ENCODE measurements around the gene TMIGD2. TPM values are rescaled to one million over a fixed set of nuclear protein-coding genes. Genes with fewer than 3 reads are reported as not detected.

TMIGD2 gene
- total RNA-seq, 1 experiment from 2014 or later = not detected

DNA sequence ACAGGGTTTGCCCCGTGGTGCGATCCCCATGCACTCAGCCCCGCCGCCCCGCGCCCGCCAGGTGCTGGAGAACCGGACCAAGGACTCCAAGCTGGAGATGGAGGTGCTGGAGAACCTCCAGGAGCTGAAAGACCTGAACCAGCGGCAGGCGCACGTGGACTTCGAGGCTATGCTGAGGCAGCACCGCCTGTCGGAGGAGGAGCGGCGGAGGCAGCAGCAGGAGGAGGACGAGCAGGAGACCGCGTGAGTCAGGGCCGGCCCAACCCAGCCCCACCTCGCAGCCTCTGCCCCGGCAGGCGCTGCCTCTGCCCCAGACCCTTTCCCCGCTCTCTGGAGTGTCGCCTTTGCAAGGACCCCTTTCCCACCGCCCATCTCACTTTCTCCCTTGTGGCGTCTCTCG is 44.0 kb downstream of the TMIGD2 start:
- ChIA-PET POLR2A (no interaction called here), CTCF (no interaction called here)
- no TSS peak for BruUV-seq (replicated peaks)
- in situ Hi-C loops (cut with HindIII; ENCODE audit: low pct_unique_long_range_greater_than_20kb, low sequenced_read_pairs) (no loop called here), intact Hi-C loops (cut with micrococcal nuclease; ENCODE audit: unreplicated experiment) (no loop called here)
- Histone ChIP-seq H3K9me3 (ENCODE audit: control insufficient read depth, insufficient read depth, low read depth, low read length) (no peaks in the 10 kb centered on the region), H3K27ac (ENCODE audit: low read length) (no peak overlapping the region), H3K27me3 (ENCODE audit: control insufficient read depth, insufficient read depth, low read length) (no peaks in the 10 kb centered on the region), H3K4me1 (ENCODE audit: control insufficient read depth, insufficient read depth, low read length) (no peaks in the 10 kb centered on the region), H3K4me3 (ENCODE audit: low read depth in 2 of 2, low read length in 2 of 2) (no peak overlapping the region), H3K36me3 (ENCODE audit: control insufficient read depth, insufficient read depth, low read length) (no peaks in the 10 kb centered on the region)
- TF ChIP-seq CTCF (IDR thresholded peaks at IDR 0.05) (no peak), POLR2AphosphoS5 (IDR thresholded peaks at IDR 0.05; ENCODE audit: low read depth, low read length) (no peak), REST (IDR thresholded peaks at IDR 0.05; ENCODE audit: insufficient read depth in 1 of 2, low read depth in 2 of 2, low read length in 1 of 2) (no peak)
- ATAC-seq (no peak), DNase-seq (ENCODE audit: low read depth, low spot score) (no peak)

DNA sequence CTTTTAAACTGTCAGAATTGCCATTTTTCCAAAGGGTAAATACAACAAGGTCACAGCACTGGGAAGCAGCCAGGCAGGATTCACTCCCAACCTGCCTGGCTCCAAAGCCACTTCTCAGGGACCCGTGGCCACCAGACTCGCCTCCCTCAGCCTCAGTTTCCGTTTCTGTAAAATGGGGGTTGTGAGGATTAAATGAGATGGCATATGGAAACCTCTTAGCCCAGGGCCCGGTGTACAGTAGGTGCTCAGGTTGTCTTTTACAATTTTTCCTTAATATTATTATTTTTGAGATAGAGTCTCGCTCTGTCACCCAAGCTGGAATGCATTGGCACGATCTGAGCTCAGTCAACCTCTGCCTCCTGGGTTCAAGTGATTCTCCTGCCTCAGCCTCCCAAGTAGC is 45.2 kb downstream of the TMIGD2 start:
- BruUV-seq (replicated peaks) = no TSS peak
- CTCF ChIA-PET = no interaction called here
- H3K9me3 ChIP-seq (ENCODE audit: control insufficient read depth, insufficient read depth, low read depth, low read length) = no peaks in the 10 kb centered on the region
- no peaks in the 10 kb centered on the region for H3K36me3 ChIP-seq (ENCODE audit: control insufficient read depth, insufficient read depth, low read length)
- in situ Hi-C loops (cut with HindIII; ENCODE audit: low pct_unique_long_range_greater_than_20kb, low sequenced_read_pairs) (no loop called here), intact Hi-C loops (cut with micrococcal nuclease; ENCODE audit: unreplicated experiment) (no loop called here)
- no peaks in the 10 kb centered on the region for H3K4me1 ChIP-seq (ENCODE audit: control insufficient read depth, insufficient read depth, low read length)
- H3K4me3 ChIP-seq (ENCODE audit: low read depth in 2 of 2, low read length in 2 of 2) = no peak overlapping the region
- H3K27ac ChIP-seq (ENCODE audit: low read length) = no peak overlapping the region
- POLR2A ChIA-PET = no interaction called here
- no peak for TF ChIP-seq REST (IDR thresholded peaks at IDR 0.05; ENCODE audit: insufficient read depth in 1 of 2, low read depth in 2 of 2, low read length in 1 of 2)
- no peak for TF ChIP-seq CTCF (IDR thresholded peaks at IDR 0.05)
- TF ChIP-seq SIN3A (IDR thresholded peaks at IDR 0.05; ENCODE audit: borderline replicate concordance, insufficient read depth, low read depth, low read length) = no peak
- no peak for TF ChIP-seq POLR2AphosphoS5 (IDR thresholded peaks at IDR 0.05; ENCODE audit: low read depth, low read length)
- TF ChIP-seq TCF7L2 (IDR thresholded peaks at IDR 0.05; ENCODE audit: low read depth, low read length) = no peak
- no peak for ATAC-seq
- DNase-seq (ENCODE audit: low read depth, low spot score) = no peak
- H3K27me3 ChIP-seq (ENCODE audit: control insufficient read depth, insufficient read depth, low read length) = no peaks in the 10 kb centered on the region
